Karpas-422 (cell line): ENCODE data around the gene GABRB1. TPM values are rescaled to one million over a fixed set of nuclear protein-coding genes. Genes with fewer than 3 reads are reported as not detected.

Experiments used
- DNase-seq: peaks from one replicate; pipeline ENCODE4 v3.0.0-alpha.2; 2015
- H2AFZ ChIP-seq: fragments of 200-600 bp; sonication (generic); 2 replicates; pipeline ENCODE4 v1.6.1; 2014; ENCODE audit warnings: antibody characterized with exemption, low read length, mixed read lengths
- H3K27ac ChIP-seq: fragments of 200-600 bp; sonication (generic); 2 replicates; pipeline ENCODE4 v1.5.1; 2014; ENCODE audit warnings: mild to moderate bottlenecking, low read length, moderate library complexity
- H3K27me3 ChIP-seq: fragments of 200-600 bp; sonication (generic); 2 replicates; pipeline ENCODE4 v1.6.1; 2014; ENCODE audit warnings: low read length, mixed read lengths
- H3K36me3 ChIP-seq: fragments of 200-600 bp; sonication (generic); 2 replicates; pipeline ENCODE4 v1.6.1; 2014; ENCODE audit warnings: low read length, mixed read lengths; ENCODE audit not compliant: insufficient read depth
- H3K4me1 ChIP-seq: fragments of 200-600 bp; sonication (generic); 2 replicates; pipeline ENCODE4 v1.6.1; 2014; ENCODE audit warnings: mild to moderate bottlenecking, low read length, mixed read lengths
- H3K4me2 ChIP-seq: fragments of 200-600 bp; sonication (generic); 2 replicates; pipeline ENCODE4 v1.6.1; 2014; ENCODE audit warnings: low read length, low read depth, mild to moderate bottlenecking; ENCODE audit not compliant: poor library complexity, severe bottlenecking
- H3K4me3 ChIP-seq: fragments of 200-600 bp; sonication (generic); 2 replicates; pipeline ENCODE4 v1.5.1; 2014; ENCODE audit warnings: mild to moderate bottlenecking, antibody characterized with exemption, low read length, mixed read lengths
- H3K79me2 ChIP-seq: fragments of 200-600 bp; sonication (generic); 2 replicates; pipeline ENCODE4 v1.6.1; 2014; ENCODE audit warnings: mild to moderate bottlenecking, low read length, mixed read lengths
- H3K9ac ChIP-seq: fragments of 200-600 bp; sonication (generic); 2 replicates; pipeline ENCODE4 v1.6.0; 2014; ENCODE audit warnings: low read length
- H3K9me2 ChIP-seq: fragments of 200-600 bp; sonication (generic), shearing (Covaris generic); replicated peaks from 2 replicates; pipeline ENCODE4 v1.6.0; 2014; ENCODE audit warnings: mild to moderate bottlenecking, low read length, moderate library complexity; ENCODE audit not compliant: insufficient read depth
- H3K9me3 ChIP-seq: fragments of 300-700, 200-600 bp; sonication (generic); 2 replicates; pipeline ENCODE4 v1.6.1; 2014; ENCODE audit warnings: low read length, mixed read lengths
- H4K20me1 ChIP-seq: fragments of 200-600 bp; sonication (generic); 2 replicates; pipeline ENCODE4 v1.6.1; 2014; ENCODE audit warnings: mild to moderate bottlenecking, antibody characterized with exemption, low read length, low read depth; ENCODE audit not compliant: insufficient read depth
- total RNA-seq: library from RNA; depleted of rRNA; stranded (reverse); fragments of >200 nt; shearing (Covaris generic); gene quantifications from 2 replicates; pipeline ENCODE4 v1.2.3, GENCODE V29; 2014; ENCODE audit warnings: low replicate concordance

Gene GABRB1
- total RNA-seq, 1 experiment from 2014 or later = not detected

DNA sequence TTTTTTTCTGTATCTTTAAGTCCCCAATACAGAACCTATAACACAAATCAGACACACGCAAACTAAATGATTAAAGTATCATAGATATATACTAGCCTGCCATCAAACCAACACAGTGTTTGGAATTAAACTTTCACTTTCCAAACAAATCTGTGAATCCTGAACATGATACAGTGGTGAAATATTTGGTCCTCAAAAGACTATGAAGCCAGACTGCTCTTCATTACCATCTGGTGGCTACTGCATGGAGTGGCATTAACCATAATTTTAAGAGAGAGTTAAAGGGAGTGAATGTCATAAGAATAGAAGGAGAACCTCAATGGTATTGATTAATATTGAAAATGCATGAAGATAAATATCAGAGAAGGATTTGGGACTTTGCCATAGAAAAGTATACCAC, 28.8 kb upstream of the GABRB1 start:
- H3K4me3 ChIP-seq = no peak overlapping the region
- H3K9ac ChIP-seq = no peak overlapping the region
- H3K27ac ChIP-seq = no peak overlapping the region
- H3K79me2 ChIP-seq = no peaks in the 10 kb centered on the region
- H3K27me3 ChIP-seq = no peaks in the 10 kb centered on the region
- H3K4me1 ChIP-seq = no peaks in the 10 kb centered on the region
- H4K20me1 ChIP-seq = no peaks in the 10 kb centered on the region
- DNase-seq = peak; percentile 46
- no peak overlapping the region for H2AFZ ChIP-seq
- H3K36me3 ChIP-seq = no peaks in the 10 kb centered on the region
- no peaks in the 10 kb centered on the region for H3K9me3 ChIP-seq
- no peaks in the 10 kb centered on the region for H3K9me2 ChIP-seq
- H3K4me2 ChIP-seq = no peak overlapping the region

DNA sequence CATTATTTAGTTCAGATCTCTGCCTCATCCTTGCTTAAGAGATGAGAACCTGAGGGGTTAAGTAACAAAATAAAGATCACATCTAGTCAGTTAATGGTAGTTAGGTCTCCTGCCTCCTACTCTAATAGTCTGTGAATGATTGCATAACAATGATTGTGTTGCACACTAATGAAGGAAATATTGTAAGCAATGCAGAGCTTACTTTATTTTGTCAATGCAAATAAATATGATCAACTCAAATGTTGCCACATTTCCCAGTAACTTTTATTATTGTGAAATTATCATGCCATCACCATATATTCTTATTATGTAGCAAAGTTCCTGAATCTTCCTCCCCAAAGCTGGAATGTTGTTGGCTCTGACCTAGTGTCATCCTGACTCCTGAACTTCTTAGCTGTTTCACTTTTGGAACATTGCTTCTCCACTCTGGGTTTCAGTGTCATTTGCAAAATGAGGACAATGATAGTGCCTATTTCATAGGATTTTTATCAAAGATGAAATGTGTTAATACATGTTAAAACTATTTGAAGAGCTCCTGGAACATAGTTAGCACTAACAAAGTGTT, 20.9 kb upstream of the GABRB1 start:
- Histone ChIP-seq H3K4me1 (no peaks in the 10 kb centered on the region), H4K20me1 (no peaks in the 10 kb centered on the region), H3K4me3 (no peak overlapping the region), H3K4me2 (no peak overlapping the region), H3K9me3 (no peaks in the 10 kb centered on the region), H2AFZ (no peak overlapping the region), H3K27ac (no peak overlapping the region), H3K36me3 (no peaks in the 10 kb centered on the region), H3K27me3 (no peaks in the 10 kb centered on the region), H3K79me2 (no peaks in the 10 kb centered on the region), H3K9me2 (no peaks in the 10 kb centered on the region), H3K9ac (no peak overlapping the region)
- DNase-seq = no peak

DNA sequence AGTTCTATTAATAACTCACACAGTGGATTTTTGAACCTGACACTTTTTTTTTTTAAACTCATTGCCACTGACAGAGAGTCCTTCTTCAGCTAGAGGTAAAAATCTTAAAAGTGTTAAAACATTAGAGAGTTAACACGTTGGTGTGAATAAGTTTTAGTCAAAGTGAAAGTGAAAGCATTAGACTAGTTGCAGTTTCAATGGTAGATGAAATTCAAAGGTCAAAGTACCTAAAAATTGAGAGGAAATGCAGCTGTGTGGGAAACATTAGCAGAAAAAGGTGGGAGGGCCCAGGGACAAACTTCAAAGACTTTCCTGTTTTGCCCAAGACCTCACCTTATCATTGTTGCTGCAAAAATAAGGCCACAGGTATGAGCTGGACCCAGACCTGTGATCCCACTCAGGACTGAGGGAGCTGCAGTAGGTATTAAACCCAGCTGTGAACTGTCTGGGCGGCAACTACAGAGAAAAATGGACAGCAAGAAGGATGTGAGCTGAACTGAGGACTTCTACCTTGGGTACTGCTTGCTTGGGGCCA, 20.4 kb upstream of the GABRB1 start:
- Histone ChIP-seq H2AFZ (no peak overlapping the region), H3K9ac (no peak overlapping the region), H3K27ac (no peak overlapping the region), H4K20me1 (no peaks in the 10 kb centered on the region), H3K9me3 (no peaks in the 10 kb centered on the region), H3K4me2 (no peak overlapping the region), H3K36me3 (no peaks in the 10 kb centered on the region), H3K4me3 (no peak overlapping the region), H3K9me2 (no peaks in the 10 kb centered on the region), H3K27me3 (no peaks in the 10 kb centered on the region), H3K4me1 (no peaks in the 10 kb centered on the region), H3K79me2 (no peaks in the 10 kb centered on the region)
- DNase-seq = no peak

DNA sequence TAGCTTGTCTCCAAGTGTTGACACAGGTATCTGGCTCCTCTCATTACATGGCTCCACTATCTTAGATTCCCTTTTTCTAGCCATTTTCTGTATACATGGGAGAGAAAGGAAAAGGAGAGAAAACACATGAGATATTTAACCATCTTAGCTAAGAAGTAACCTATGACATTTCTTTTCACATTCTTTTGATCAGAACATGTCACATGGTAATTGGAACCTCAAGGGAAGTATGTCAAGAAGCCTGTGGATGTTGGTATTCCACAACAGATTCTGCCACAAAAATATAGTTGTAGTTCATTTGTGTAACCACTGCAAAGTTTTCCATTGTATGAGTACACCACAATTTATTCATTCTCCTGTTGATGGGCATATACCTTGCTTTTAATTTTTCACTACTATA, 18.7 kb upstream of the GABRB1 start:
- H3K4me3 ChIP-seq = no peak overlapping the region
- no peaks in the 10 kb centered on the region for H3K4me1 ChIP-seq

DNA sequence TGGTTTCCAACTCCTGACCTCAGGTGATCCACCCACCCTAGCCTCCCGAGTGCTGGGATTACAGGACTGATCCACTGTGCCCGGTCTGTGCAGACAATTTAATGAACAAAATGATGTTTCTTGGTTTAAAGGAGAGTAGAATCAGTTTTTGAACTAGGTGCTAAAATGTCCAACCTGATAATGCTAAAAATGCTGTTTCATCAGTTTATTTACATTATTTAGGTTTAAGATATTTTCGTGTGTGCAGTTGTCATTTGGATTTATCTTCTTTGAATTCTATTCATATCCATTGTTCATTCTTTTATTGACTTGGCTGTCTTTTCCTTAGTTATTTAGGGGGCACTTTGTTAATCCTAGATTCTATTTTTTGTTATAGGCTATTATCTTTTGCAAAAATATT, 18.0 kb upstream of the GABRB1 start:
- Histone ChIP-seq H3K4me1 (no peaks in the 10 kb centered on the region), H3K4me2 (no peak overlapping the region), H4K20me1 (no peaks in the 10 kb centered on the region), H3K27ac (no peak overlapping the region), H3K4me3 (no peak overlapping the region), H3K9ac (no peak overlapping the region), H3K36me3 (no peaks in the 10 kb centered on the region), H3K79me2 (no peaks in the 10 kb centered on the region), H3K9me3 (no peaks in the 10 kb centered on the region), H2AFZ (no peak overlapping the region), H3K27me3 (no peaks in the 10 kb centered on the region), H3K9me2 (no peaks in the 10 kb centered on the region)
- no peak for DNase-seq

More for the DNA sequence above, 18.7 kb upstream of the GABRB1 start:
- no peak overlapping the region for H3K9ac ChIP-seq
- H3K9me2 ChIP-seq = no peaks in the 10 kb centered on the region
- H3K27ac ChIP-seq = no peak overlapping the region
- H3K4me2 ChIP-seq = no peak overlapping the region
- H2AFZ ChIP-seq = no peak overlapping the region
- no peaks in the 10 kb centered on the region for H3K9me3 ChIP-seq
- no peak for DNase-seq
- H3K79me2 ChIP-seq = no peaks in the 10 kb centered on the region
- no peaks in the 10 kb centered on the region for H3K27me3 ChIP-seq
- H3K36me3 ChIP-seq = no peaks in the 10 kb centered on the region
- H4K20me1 ChIP-seq = no peaks in the 10 kb centered on the region

DNA sequence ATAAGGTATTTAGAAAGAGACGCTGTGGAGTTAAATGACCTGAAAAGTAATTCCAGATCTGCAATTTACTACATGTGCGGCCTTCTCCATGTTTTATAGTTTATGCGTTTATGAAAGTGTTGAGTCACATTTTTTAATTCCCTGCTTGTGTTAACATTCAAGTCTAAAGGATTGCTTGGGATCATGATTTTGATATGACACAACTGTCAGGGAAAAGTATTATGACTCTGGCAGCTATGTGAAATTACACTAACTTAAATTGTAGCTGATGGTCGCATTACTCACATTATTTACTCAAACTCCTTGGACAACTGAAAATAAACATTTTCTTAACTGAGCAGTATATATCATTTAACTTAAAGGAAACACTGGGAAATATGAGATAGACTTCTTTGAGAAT, 14.3 kb upstream of the GABRB1 start:
- no peaks in the 10 kb centered on the region for H3K4me1 ChIP-seq

DNA sequence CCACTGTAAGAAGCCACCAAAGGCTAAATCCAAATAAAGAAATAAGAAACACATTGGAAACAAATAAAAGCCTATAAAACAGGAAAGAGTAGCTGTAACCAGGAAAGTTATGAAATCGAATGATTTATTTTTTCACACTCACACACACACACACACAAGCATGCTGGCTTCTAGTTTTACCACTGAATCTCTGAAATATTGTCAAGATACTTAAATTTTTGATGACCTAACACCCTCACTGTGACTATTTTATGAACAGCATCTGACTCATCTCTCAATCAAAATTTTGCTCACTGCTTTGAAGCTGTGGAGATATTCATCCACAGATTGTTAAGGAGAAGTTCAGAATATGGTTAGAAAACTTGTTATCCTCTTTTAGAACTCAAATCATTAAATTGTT, 13.9 kb upstream of the GABRB1 start:
- H4K20me1 ChIP-seq = no peaks in the 10 kb centered on the region
- H3K27me3 ChIP-seq = no peaks in the 10 kb centered on the region
- no peaks in the 10 kb centered on the region for H3K79me2 ChIP-seq
- H3K9ac ChIP-seq = no peak overlapping the region
- H3K36me3 ChIP-seq = no peaks in the 10 kb centered on the region
- no peak overlapping the region for H3K27ac ChIP-seq
- no peaks in the 10 kb centered on the region for H3K9me2 ChIP-seq
- H3K9me3 ChIP-seq = no peaks in the 10 kb centered on the region
- no peak overlapping the region for H3K4me3 ChIP-seq
- no peak for DNase-seq
- H3K4me2 ChIP-seq = no peak overlapping the region
- H2AFZ ChIP-seq = no peak overlapping the region
- H3K4me1 ChIP-seq = no peaks in the 10 kb centered on the region

More for the DNA sequence above, 14.3 kb upstream of the GABRB1 start:
- Histone ChIP-seq H2AFZ (no peak overlapping the region), H3K27ac (no peak overlapping the region), H3K36me3 (no peaks in the 10 kb centered on the region), H3K79me2 (no peaks in the 10 kb centered on the region), H3K27me3 (no peaks in the 10 kb centered on the region), H4K20me1 (no peaks in the 10 kb centered on the region), H3K4me3 (no peak overlapping the region), H3K4me2 (no peak overlapping the region), H3K9me2 (no peaks in the 10 kb centered on the region), H3K9ac (no peak overlapping the region), H3K9me3 (no peaks in the 10 kb centered on the region)
- DNase-seq = no peak

DNA sequence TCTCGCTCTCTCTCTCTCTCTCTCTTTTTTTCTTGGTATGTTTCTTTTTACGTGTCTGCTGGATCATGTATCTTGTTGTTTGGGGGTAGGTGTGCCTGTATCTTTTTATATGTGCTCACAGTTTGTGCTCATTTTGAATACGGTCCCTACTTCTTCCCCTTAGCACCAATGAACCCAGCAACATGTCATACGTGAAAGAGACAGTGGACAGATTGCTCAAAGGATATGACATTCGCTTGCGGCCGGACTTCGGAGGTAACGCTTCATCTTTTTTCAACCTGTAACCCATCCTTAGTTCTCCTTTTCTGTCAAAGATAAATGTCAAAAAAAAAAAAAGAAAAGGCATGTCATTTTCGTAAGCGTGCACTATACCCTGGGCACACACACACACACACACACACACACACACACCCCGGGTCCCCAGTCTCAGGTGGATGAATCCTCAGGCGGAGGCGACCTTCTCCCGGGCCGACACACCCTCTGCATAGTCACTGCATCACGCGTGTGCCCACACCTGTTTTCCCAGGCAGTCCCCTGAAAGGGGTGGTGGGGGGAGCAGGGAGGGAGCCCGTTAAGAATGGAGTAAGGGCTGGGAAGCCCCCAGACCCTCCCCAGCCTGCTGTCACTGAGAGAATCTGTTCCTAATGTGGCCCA, 511 bp downstream of the GABRB1 start:
- no peaks in the 10 kb centered on the region for H3K36me3 ChIP-seq
- H4K20me1 ChIP-seq = no peaks in the 10 kb centered on the region
- H3K4me3 ChIP-seq = no peak overlapping the region
- no peaks in the 10 kb centered on the region for H3K27me3 ChIP-seq
- H2AFZ ChIP-seq = no peak overlapping the region
- no peak overlapping the region for H3K27ac ChIP-seq
- no peaks in the 10 kb centered on the region for H3K9me3 ChIP-seq
- DNase-seq = no peak
- H3K9ac ChIP-seq = no peak overlapping the region
- H3K79me2 ChIP-seq = no peaks in the 10 kb centered on the region
- no peaks in the 10 kb centered on the region for H3K9me2 ChIP-seq
- no peaks in the 10 kb centered on the region for H3K4me1 ChIP-seq
- H3K4me2 ChIP-seq = no peak overlapping the region
